Measurements from ENCODE around the gene SELENOV. TPM values are rescaled to one million over a fixed set of nuclear protein-coding genes. Genes with fewer than 3 reads are reported as not detected.
A peak's percentile ranks its signal among the peaks of the same experiment; 100 is the strongest.

The SELENOV gene
- total and polyA plus RNA-seq, 9 donors: 0.08 to 0.48 (median 0.34) TPM; not detected in 3

DNA sequence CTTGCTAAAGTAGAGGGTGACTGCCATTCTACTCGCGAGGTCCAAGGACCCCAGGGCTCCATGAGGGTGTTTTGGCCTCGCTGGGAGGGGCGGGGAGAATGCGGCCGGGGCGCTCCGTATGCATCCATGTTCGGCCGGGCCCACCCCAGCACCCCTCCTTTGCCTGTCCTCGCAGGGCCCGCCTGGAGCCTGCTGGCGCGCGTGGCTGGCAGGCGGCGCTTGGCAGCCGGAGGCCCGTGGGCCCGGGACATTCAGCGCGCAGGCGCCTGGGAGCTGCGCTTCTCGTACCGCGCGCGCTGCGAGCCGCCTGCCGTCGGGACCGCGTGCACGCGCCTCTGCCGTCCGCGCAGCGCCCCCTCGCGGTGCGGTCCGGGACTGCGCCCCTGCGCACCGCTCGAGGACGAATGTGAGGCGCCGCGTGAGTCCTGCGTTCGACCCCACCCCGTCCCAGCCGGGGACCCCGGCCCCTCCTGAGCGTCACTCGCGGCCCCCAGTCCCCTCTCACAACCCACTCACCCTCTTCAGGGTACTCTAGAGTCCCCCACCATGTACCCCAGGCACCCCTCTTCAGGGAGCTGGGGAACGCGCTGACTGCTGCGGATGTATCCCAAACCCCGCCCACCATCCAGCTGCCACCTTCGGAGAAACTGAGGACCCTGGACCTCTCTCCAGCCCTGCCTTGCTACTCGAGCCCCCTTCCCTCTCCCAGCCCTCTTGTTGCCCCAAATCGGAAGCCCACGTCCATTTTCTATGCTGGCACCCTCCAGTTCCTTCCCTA is 12.1 kb upstream of the SELENOV start:
- Histone ChIP-seq H3K4me3 (ENCODE audit: low read length) (no peak overlapping the region), H3K27me3 (ENCODE audit: control insufficient read depth, insufficient read depth, low read length) (peaks cover 84% of the 10 kb centered on the region), H3K27ac (ENCODE audit: low read length) (no peak overlapping the region), H3K4me1 (ENCODE audit: control insufficient read depth, insufficient read depth, low read length) (peaks cover 23% of the 10 kb centered on the region), H3K36me3 (ENCODE audit: control insufficient read depth, insufficient read depth, low read length) (no peaks in the 10 kb centered on the region), H3K9me3 (replicated peaks; ENCODE audit: control insufficient read depth, low read depth, low read length) (no peaks in the 10 kb centered on the region)
- WGBS (ENCODE audit: insufficient coverage): 11% methylated on average over 69 of the region's 69 CpGs
- peak; percentile 88 for DNase-seq

DNA sequence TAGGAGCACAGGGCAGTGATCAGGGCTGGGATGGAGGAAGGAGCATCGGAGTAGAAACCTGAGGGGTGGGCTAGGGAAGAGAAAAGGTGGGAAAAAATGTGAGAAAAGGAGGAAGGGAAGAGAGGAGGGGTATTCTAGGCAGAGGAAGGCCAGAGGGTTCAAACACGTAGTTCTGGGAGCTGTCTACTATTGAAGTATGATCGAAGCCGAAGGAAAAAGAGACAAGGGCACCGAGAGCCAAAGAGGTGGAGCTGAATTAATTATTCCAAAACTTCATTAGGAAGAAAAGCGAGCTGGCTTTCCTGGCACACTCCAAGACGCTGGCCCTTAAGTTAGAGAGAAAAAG is 8.4 kb upstream of the SELENOV start:
- Histone ChIP-seq H3K4me3 (ENCODE audit: low read length) (no peak overlapping the region), H3K27ac (ENCODE audit: low read length) (no peak overlapping the region), H3K27me3 (ENCODE audit: control insufficient read depth, insufficient read depth, low read length) (peaks cover 66% of the 10 kb centered on the region), H3K4me1 (ENCODE audit: control insufficient read depth, insufficient read depth, low read length) (peaks cover 14% of the 10 kb centered on the region), H3K9me3 (replicated peaks; ENCODE audit: control insufficient read depth, low read depth, low read length) (no peaks in the 10 kb centered on the region), H3K36me3 (ENCODE audit: control insufficient read depth, insufficient read depth, low read length) (no peaks in the 10 kb centered on the region)
- 57% methylated on average over 2 of the region's 7 CpGs for WGBS (ENCODE audit: insufficient coverage)
- DNase-seq: no peak

DNA sequence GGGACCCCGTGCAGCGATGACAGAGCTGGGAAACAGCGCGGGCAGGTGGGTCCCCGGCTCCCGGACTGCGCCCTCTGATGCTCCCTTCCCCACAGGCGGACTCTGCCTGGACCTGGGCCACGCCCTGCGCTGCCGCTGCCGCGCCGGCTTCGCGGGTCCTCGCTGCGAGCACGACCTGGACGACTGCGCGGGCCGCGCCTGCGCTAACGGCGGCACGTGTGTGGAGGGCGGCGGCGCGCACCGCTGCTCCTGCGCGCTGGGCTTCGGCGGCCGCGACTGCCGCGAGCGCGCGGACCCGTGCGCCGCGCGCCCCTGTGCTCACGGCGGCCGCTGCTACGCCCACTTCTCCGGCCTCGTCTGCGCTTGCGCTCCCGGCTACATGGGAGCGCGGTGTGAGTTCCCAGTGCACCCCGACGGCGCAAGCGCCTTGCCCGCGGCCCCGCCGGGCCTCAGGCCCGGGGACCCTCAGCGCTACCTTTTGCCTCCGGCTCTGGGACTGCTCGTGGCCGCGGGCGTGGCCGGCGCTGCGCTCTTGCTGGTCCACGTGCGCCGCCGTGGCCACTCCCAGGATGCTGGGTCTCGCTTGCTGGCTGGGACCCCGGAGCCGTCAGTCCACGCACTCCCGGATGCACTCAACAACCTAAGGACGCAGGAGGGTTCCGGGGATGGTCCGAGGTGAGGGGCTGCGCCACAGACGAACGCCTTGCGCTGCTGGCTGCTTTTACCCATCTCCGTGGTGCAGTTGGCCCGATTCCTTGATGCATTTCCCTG is 7.8 kb upstream of the SELENOV start:
- Histone ChIP-seq H3K4me1 (ENCODE audit: control insufficient read depth, insufficient read depth, low read length) (peaks cover 14% of the 10 kb centered on the region), H3K36me3 (ENCODE audit: control insufficient read depth, insufficient read depth, low read length) (no peaks in the 10 kb centered on the region), H3K27me3 (ENCODE audit: control insufficient read depth, insufficient read depth, low read length) (peaks cover 69% of the 10 kb centered on the region), H3K9me3 (replicated peaks; ENCODE audit: control insufficient read depth, low read depth, low read length) (no peaks in the 10 kb centered on the region), H3K27ac (ENCODE audit: low read length) (no peak overlapping the region), H3K4me3 (ENCODE audit: low read length) (peak overlapping the region; percentile 31)
- 2% methylated on average over 91 of the region's 96 CpGs for WGBS (ENCODE audit: insufficient coverage)
- DNase-seq: peak; percentile 74

- WGBS (ENCODE audit: insufficient coverage): 64% methylated on average over 6 of the region's 24 CpGs
- Histone ChIP-seq H3K4me1 (ENCODE audit: control insufficient read depth, insufficient read depth, low read length) (peaks cover 14% of the 10 kb centered on the region), H3K36me3 (ENCODE audit: control insufficient read depth, insufficient read depth, low read length) (no peaks in the 10 kb centered on the region), H3K4me3 (ENCODE audit: low read length) (peak overlapping the region; percentile 31), H3K9me3 (replicated peaks; ENCODE audit: control insufficient read depth, low read depth, low read length) (no peaks in the 10 kb centered on the region), H3K27ac (ENCODE audit: low read length) (no peak overlapping the region), H3K27me3 (ENCODE audit: control insufficient read depth, insufficient read depth, low read length) (peaks cover 72% of the 10 kb centered on the region)
- no peak for DNase-seq
These were observed 7.1 kb upstream of the SELENOV start for GRCh38 chr19:39507715-39508364.

- Histone ChIP-seq H3K36me3 (ENCODE audit: control insufficient read depth, insufficient read depth, low read length) (no peaks in the 10 kb centered on the region), H3K4me1 (ENCODE audit: control insufficient read depth, insufficient read depth, low read length) (peaks cover 10% of the 10 kb centered on the region), H3K27ac (ENCODE audit: low read length) (no peak overlapping the region), H3K4me3 (ENCODE audit: low read length) (no peak overlapping the region), H3K27me3 (ENCODE audit: control insufficient read depth, insufficient read depth, low read length) (peaks cover 72% of the 10 kb centered on the region), H3K9me3 (replicated peaks; ENCODE audit: control insufficient read depth, low read depth, low read length) (no peaks in the 10 kb centered on the region)
- DNase-seq: no peak
- WGBS (ENCODE audit: insufficient coverage): 87% methylated on average over 6 of the region's 9 CpGs
These were observed 6.3 kb upstream of the SELENOV start for GRCh38 chr19:39508629-39509028.

- Histone ChIP-seq H3K4me1 (ENCODE audit: control insufficient read depth, insufficient read depth, low read length) (peaks cover 10% of the 10 kb centered on the region), H3K27ac (ENCODE audit: low read length) (no peak overlapping the region), H3K36me3 (ENCODE audit: control insufficient read depth, insufficient read depth, low read length) (no peaks in the 10 kb centered on the region), H3K27me3 (ENCODE audit: control insufficient read depth, insufficient read depth, low read length) (peaks cover 72% of the 10 kb centered on the region), H3K9me3 (replicated peaks; ENCODE audit: control insufficient read depth, low read depth, low read length) (no peaks in the 10 kb centered on the region), H3K4me3 (ENCODE audit: low read length) (no peak overlapping the region)
- WGBS (ENCODE audit: insufficient coverage): no CpG with 5 or more reads among the region's 2 CpGs
- no peak for DNase-seq
These were observed 5.7 kb upstream of the SELENOV start for GRCh38 chr19:39509233-39509632.

DNA sequence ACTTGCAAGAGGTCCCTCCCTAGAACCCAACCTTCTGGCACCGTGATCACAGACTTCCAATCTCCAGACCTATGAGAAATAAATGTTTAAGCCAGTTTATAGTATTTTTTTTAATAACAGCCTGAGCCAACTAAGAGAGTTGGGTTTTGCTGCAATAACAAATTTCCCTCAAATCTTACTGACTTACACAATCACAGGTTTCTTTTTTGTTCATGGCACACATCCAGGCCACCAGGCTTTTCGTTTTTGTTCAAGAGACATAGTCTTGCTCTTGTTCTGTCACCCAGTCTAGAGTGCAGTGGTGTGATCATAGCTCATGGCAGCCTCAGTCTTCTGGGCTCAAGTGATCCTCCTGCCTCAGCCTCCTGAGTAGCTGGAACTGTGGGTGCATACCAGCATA is 2.0 kb upstream of the SELENOV start:
- no peak overlapping the region for H3K27ac ChIP-seq (ENCODE audit: low read length)
- no CpG with 5 or more reads among the region's 2 CpGs for WGBS (ENCODE audit: insufficient coverage)
- H3K36me3 ChIP-seq (ENCODE audit: control insufficient read depth, insufficient read depth, low read length): no peaks in the 10 kb centered on the region
- H3K4me1 ChIP-seq (ENCODE audit: control insufficient read depth, insufficient read depth, low read length): peaks cover 13% of the 10 kb centered on the region
- peaks cover 75% of the 10 kb centered on the region for H3K27me3 ChIP-seq (ENCODE audit: control insufficient read depth, insufficient read depth, low read length)
- no peaks in the 10 kb centered on the region for H3K9me3 ChIP-seq (replicated peaks; ENCODE audit: control insufficient read depth, low read depth, low read length)
- H3K4me3 ChIP-seq (ENCODE audit: low read length): no peak overlapping the region
- DNase-seq: no peak

DNA sequence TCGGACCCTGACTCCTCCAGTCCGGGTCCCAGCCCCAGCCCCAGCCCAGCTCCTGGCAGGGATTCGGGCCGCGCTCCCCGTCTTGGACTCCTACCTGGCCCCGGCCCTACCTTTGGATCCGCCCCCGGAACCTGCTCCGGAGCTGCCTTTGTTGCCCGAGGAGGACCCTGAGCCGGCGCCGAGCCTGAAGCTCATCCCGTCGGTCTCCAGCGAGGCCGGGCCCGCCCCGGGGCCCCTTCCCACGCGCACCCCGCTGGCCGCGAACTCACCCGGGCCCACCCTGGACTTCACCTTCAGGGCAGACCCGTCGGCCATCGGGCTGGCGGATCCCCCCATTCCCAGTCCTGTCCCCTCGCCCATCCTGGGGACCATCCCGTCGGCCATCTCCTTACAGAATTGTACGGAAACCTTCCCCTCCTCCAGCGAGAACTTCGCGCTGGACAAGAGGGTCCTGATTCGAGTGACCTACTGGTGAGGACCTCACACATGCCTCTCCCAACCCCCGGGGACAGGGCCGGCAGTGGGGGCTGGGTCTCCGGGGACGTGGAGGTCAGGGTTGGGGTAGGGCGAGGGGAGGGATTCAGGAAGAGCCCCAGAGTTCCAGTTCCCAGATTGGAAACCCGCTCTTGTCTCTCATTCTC is 732 bp downstream of the SELENOV start:
- WGBS (ENCODE audit: insufficient coverage): under 1% methylated on average over 35 of the region's 44 CpGs
- Histone ChIP-seq H3K9me3 (replicated peaks; ENCODE audit: control insufficient read depth, low read depth, low read length) (no peaks in the 10 kb centered on the region), H3K27me3 (ENCODE audit: control insufficient read depth, insufficient read depth, low read length) (peaks cover 72% of the 10 kb centered on the region), H3K4me1 (ENCODE audit: control insufficient read depth, insufficient read depth, low read length) (peaks cover 13% of the 10 kb centered on the region), H3K27ac (ENCODE audit: low read length) (no peak overlapping the region), H3K4me3 (ENCODE audit: low read length) (peak overlapping the region; percentile 41), H3K36me3 (ENCODE audit: control insufficient read depth, insufficient read depth, low read length) (no peaks in the 10 kb centered on the region)
- no peak for DNase-seq

- no peak for DNase-seq
- Histone ChIP-seq H3K9me3 (replicated peaks; ENCODE audit: control insufficient read depth, low read depth, low read length) (no peaks in the 10 kb centered on the region), H3K4me1 (ENCODE audit: control insufficient read depth, insufficient read depth, low read length) (peaks cover 13% of the 10 kb centered on the region), H3K36me3 (ENCODE audit: control insufficient read depth, insufficient read depth, low read length) (no peaks in the 10 kb centered on the region), H3K27me3 (ENCODE audit: control insufficient read depth, insufficient read depth, low read length) (peaks cover 72% of the 10 kb centered on the region), H3K27ac (ENCODE audit: low read length) (no peak overlapping the region), H3K4me3 (ENCODE audit: low read length) (no peak overlapping the region)
- WGBS (ENCODE audit: insufficient coverage): 32% methylated on average over 4 of the region's 6 CpGs
These were observed 1.3 kb downstream of the SELENOV start for GRCh38 chr19:39516270-39516669.

DNA sequence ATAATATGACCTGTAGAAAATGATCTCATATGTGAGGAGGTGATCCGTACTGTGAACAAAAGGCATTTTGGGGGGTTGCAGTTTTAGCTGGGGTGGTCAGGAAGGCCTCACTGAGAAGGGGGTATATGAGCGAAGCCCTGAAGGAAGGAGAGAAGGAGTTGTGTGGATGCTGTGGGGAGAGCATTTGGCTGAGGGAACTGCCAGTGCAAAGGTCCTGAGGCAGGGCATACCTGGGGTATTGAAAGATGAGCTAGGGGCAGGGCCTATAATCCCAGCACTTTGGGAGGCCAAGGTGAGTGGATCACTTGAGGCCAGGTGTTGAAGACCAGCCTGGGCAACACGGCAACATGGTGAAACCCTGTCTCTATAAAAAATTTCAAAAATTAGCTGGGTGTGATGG is 2.5 kb downstream of the SELENOV start:
- Histone ChIP-seq H3K27ac (ENCODE audit: low read length) (no peak overlapping the region), H3K9me3 (replicated peaks; ENCODE audit: control insufficient read depth, low read depth, low read length) (no peaks in the 10 kb centered on the region), H3K4me3 (ENCODE audit: low read length) (no peak overlapping the region), H3K27me3 (ENCODE audit: control insufficient read depth, insufficient read depth, low read length) (peaks cover 62% of the 10 kb centered on the region), H3K36me3 (ENCODE audit: control insufficient read depth, insufficient read depth, low read length) (no peaks in the 10 kb centered on the region), H3K4me1 (ENCODE audit: control insufficient read depth, insufficient read depth, low read length) (peaks cover 13% of the 10 kb centered on the region)
- no peak for DNase-seq
- WGBS (ENCODE audit: insufficient coverage): 63% methylated on average over 3 of the region's 3 CpGs
